Fibroblast of lung (primary cell): Measurements from ENCODE around the gene KCNRG. TPM values are rescaled to one million over a fixed set of nuclear protein-coding genes. Genes with fewer than 3 reads are reported as not detected.

Source experiments
- DNase-seq, 2 donors: peaks; one replicate each; pipeline versions ENCODE4 v3.0.0 to v3.0.0-alpha.2; 2010; ENCODE audit warnings: low read depth in 2 of 2
- H2AFZ ChIP-seq: 2 replicates; pipeline ENCODE4 v1.5.1; 2012; ENCODE audit warnings: low read length, control low read depth, inconsistent platforms
- H3K27ac ChIP-seq: 2 replicates; pipeline ENCODE4 v1.5.1; 2011; ENCODE audit warnings: low read length, control low read depth; ENCODE audit not compliant: insufficient read depth
- H3K27me3 ChIP-seq: 2 replicates; pipeline ENCODE4 v1.5.1; 2011; ENCODE audit warnings: mild to moderate bottlenecking, low read length; ENCODE audit not compliant: control insufficient read depth, insufficient read depth
- H3K36me3 ChIP-seq: 2 replicates; pipeline ENCODE4 v1.5.1; 2011; ENCODE audit warnings: low read length; ENCODE audit not compliant: control insufficient read depth, insufficient read depth
- H3K4me1 ChIP-seq: 2 replicates; pipeline ENCODE4 v1.5.1; 2011; ENCODE audit warnings: low read length; ENCODE audit not compliant: control insufficient read depth, insufficient read depth; ENCODE audit errors: extremely low read depth
- H3K4me2 ChIP-seq: 2 replicates; pipeline ENCODE4 v1.5.1; 2011; ENCODE audit warnings: low read length, control low read depth; ENCODE audit not compliant: insufficient read depth; ENCODE audit errors: extremely low read depth
- H3K4me3 ChIP-seq, 4 experiments: fragments of 200-600 bp in 1 of 4; sonication (generic) in 1 of 4; replicated peaks in 1 of 4; 2 replicates each; pipeline ENCODE4 v1.5.1; 2011 to 2016; ENCODE audit warnings: low read length in 4 of 4, low read depth in 3 of 4, mild to moderate bottlenecking in 3 of 4, control low read depth in 2 of 4, inconsistent platforms in 1 of 4, mixed read lengths in 1 of 4; ENCODE audit not compliant: insufficient read depth in 1 of 4; ENCODE audit errors: control extremely low read depth in 1 of 4
- H3K79me2 ChIP-seq: 2 replicates; pipeline ENCODE4 v1.5.1; 2012; ENCODE audit warnings: mild to moderate bottlenecking, low read length, inconsistent platforms; ENCODE audit not compliant: control insufficient read depth, insufficient read depth
- H3K9ac ChIP-seq: 2 replicates; pipeline ENCODE4 v1.5.1; 2011; ENCODE audit warnings: mild to moderate bottlenecking, low read length, control low read depth; ENCODE audit not compliant: insufficient read depth
- H3K9me3 ChIP-seq: 2 replicates; pipeline ENCODE4 v1.5.1; 2012; ENCODE audit warnings: low read depth, low read length; ENCODE audit not compliant: control insufficient read depth, insufficient read depth
- H4K20me1 ChIP-seq: 2 replicates; pipeline ENCODE4 v1.5.1; 2011; ENCODE audit warnings: low read length; ENCODE audit not compliant: control insufficient read depth, insufficient read depth; ENCODE audit errors: extremely low read depth
- CTCF ChIP-seq, 2 donors: IDR thresholded peaks in 1 of 2; conservative IDR thresholded peaks in 1 of 2; 1 replicate in 1 of 2; 2 replicates in 1 of 2; pipeline ENCODE4 v1.5.1; 2011 to 2012; ENCODE audit warnings: low read length in 2 of 2, control low read depth in 1 of 2, inconsistent platforms in 1 of 2, low read depth in 1 of 2, mild to moderate bottlenecking in 1 of 2
- EZH2 ChIP-seq: IDR thresholded peaks from 2 replicates; pipeline ENCODE4 v1.5.1; 2012; ENCODE audit warnings: low read length, control low read depth, mild to moderate bottlenecking; ENCODE audit errors: missing control alignments
- polyA plus RNA-seq, 2 donors: library from polyadenylated mRNA; depleted of rRNA in 1 of 2; stranded (reverse) in 1 of 2; unstranded in 1 of 2; fragments of >200 nt; gene quantifications; 2 replicates each; pipeline ENCODE4 v1.2.1, GENCODE V29; 2011 to 2012; ENCODE audit warnings: missing spikeins in 1 of 2
- total RNA-seq: library from RNA; depleted of rRNA; stranded (reverse); fragments of >200 nt; gene quantifications from 2 replicates; pipeline ENCODE4 v1.2.1, GENCODE V29; 2014

Gene KCNRG
- total and polyA plus RNA-seq, 2 donors (not counting 1 experiment from before 2014, with no cell fraction given): 2.0 to 7.4 TPM

GRCh38 chr13:50052478-50052877, 37.2 kb downstream of the KCNRG start:
- H3K4me2 ChIP-seq: no peak overlapping the region
- no peaks in the 10 kb centered on the region for H3K4me1 ChIP-seq
- DNase-seq: no peak
- no peak overlapping the region for H3K4me3 ChIP-seq
- no peaks in the 10 kb centered on the region for H3K27me3 ChIP-seq
- no peak overlapping the region for H2AFZ ChIP-seq
- H3K27ac ChIP-seq: no peak overlapping the region
- no peaks in the 10 kb centered on the region for H4K20me1 ChIP-seq
- no peak overlapping the region for H3K9ac ChIP-seq
- H3K9me3 ChIP-seq: no peaks in the 10 kb centered on the region
- no peaks in the 10 kb centered on the region for H3K36me3 ChIP-seq
- peaks cover 58% of the 10 kb centered on the region for H3K79me2 ChIP-seq
- TF ChIP-seq CTCF (conservative IDR thresholded peaks at IDR 0.05 in 1 of 2, IDR thresholded peaks at IDR 0.05 in 1 of 2; ENCODE audit: low read depth in 1 of 2, low read length in 2 of 2): no peak
- no peak for TF ChIP-seq EZH2

DNA sequence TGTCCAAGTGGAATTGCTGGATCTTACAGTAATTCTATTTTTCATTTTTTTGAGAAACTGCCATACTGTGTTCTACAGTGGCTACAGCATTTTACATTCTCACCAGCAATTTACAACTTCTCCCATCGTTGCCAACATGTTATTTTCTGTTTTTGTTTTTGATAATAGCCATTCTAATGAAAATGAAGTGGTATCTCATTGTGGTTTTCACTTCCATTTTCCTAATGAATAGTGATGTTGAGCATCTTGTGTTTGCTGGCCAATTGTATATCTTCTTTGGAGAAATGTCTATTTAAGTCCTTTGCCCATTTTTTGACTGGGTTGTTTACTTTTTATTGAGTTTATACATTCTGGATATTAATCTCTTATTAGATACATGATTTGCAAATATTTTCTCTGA, 38.6 kb downstream of the KCNRG start:
- Histone ChIP-seq H3K36me3 (peaks cover 1% of the 10 kb centered on the region), H4K20me1 (no peaks in the 10 kb centered on the region), H3K4me1 (no peaks in the 10 kb centered on the region), H2AFZ (no peak overlapping the region), H3K9ac (no peak overlapping the region), H3K79me2 (peaks cover 65% of the 10 kb centered on the region), H3K4me3 (no peak overlapping the region), H3K27ac (no peak overlapping the region), H3K9me3 (no peaks in the 10 kb centered on the region), H3K4me2 (no peak overlapping the region), H3K27me3 (no peaks in the 10 kb centered on the region)
- DNase-seq: no peak
- TF ChIP-seq EZH2 (no peak), CTCF (conservative IDR thresholded peaks at IDR 0.05 in 1 of 2, IDR thresholded peaks at IDR 0.05 in 1 of 2; ENCODE audit: low read depth in 1 of 2, low read length in 2 of 2) (no peak)

DNA sequence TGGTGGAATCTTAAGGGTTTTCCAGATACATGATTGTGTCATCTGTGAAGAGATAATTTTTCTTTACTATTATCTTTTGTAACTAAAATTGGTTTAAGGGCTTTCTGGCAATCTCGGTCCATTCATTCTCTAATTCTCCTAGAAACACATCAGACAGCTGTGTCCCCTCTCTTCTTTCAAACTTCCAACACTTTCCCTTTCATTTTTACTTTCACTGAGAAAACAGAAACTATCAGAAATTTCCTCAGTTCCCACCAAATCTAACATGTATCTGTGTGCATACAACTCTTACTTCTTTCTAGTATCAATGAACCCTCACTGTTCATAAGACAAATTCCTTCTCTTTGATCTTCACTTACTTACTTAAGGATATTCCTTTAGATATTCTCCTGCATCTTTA, 40.2 kb downstream of the KCNRG start:
- no peak overlapping the region for H3K9ac ChIP-seq
- H3K4me1 ChIP-seq: no peaks in the 10 kb centered on the region
- peaks cover 1% of the 10 kb centered on the region for H3K36me3 ChIP-seq
- H3K27me3 ChIP-seq: no peaks in the 10 kb centered on the region
- peak in 1 of 2 donors; percentile 12 for DNase-seq
- H2AFZ ChIP-seq: peak overlapping the region; percentile 22
- H3K4me3 ChIP-seq: peak overlapping the region in 1 of 4 experiments; percentile 23
- no peak overlapping the region for H3K27ac ChIP-seq
- H3K9me3 ChIP-seq: no peaks in the 10 kb centered on the region
- TF ChIP-seq EZH2: no peak
- TF ChIP-seq CTCF (conservative IDR thresholded peaks at IDR 0.05 in 1 of 2, IDR thresholded peaks at IDR 0.05 in 1 of 2; ENCODE audit: low read depth in 1 of 2, low read length in 2 of 2): no peak
- peak overlapping the region; percentile 51 for H3K4me2 ChIP-seq
- peaks cover 64% of the 10 kb centered on the region for H3K79me2 ChIP-seq
- no peaks in the 10 kb centered on the region for H4K20me1 ChIP-seq
